K562 (cell line): ENCODE measurements around the gene PTPMT1. TPM values are rescaled to one million over a fixed set of nuclear protein-coding genes. Genes with fewer than 3 reads are reported as not detected.

ENCODE experiments used
- ATAC-seq: fragments of 200-7000 bp; cut with Tn5 transposase; 3 replicates; pipeline ENCODE4 v1.9.1; 2020; ENCODE audit warnings: moderate library complexity
- BruUV-seq: library from RNA; stranded (reverse); fragments of 400-500 nt; replicated peaks from 2 replicates; lab custom pipeline; 2021; lab: Mats Ljungman, UMichigan
- CTCF ChIA-PET: fragments of 300-600 bp; formaldehyde crosslinking; extraction: SDS; loops from one replicate; lab custom pipeline; 2021; ENCODE audit warnings: low intra/inter-chr PET ratio; lab: Yijun Ruan, JAX
- POLR2A ChIA-PET: fragments of 300-600, 350-650 bp; sonication (Branson Sonifier 250); formaldehyde crosslinking; extraction: SDS; loops from one replicate; lab custom pipeline; 2021; ENCODE audit warnings: antibody characterized with exemption, inconsistent platforms; lab: Yijun Ruan, JAX
- DNase-seq, 4 experiments: peaks; one replicate each; pipeline versions ENCODE4 v3.0.0 to v3.0.0-alpha.2; 2011 to 2018; ENCODE audit warnings: low spot score in 3 of 4, mixed read lengths in 3 of 4; ENCODE audit errors: extremely low read depth in 1 of 4
- FAIRE-seq: peaks from 2 replicates; lab custom pipeline; 2011; peaks lifted over from hg19 to GRCh38; lab: Jason Lieb, UNC
- H2AFZ ChIP-seq: 2 replicates; pipeline ENCODE4 v1.6.0; 2011; ENCODE audit warnings: low read depth, low read length, control low read depth, inconsistent platforms
- H3K27ac ChIP-seq: fragments of 200-600 bp; 3 replicates; pipeline ENCODE4 v1.8.0; 2011; ENCODE audit warnings: low read depth, mild to moderate bottlenecking, control low read depth, inconsistent platforms, low read length, moderate library complexity, mixed read lengths; ENCODE audit errors: extremely low read depth
- H3K27me3 ChIP-seq, 2 experiments: fragments of 300-600 bp in 1 of 2; 2 replicates in 1 of 2; 3 replicates in 1 of 2; pipeline versions ENCODE4 v1.6.0 to v1.8.0; 2011; ENCODE audit warnings: inconsistent platforms in 2 of 2, low read length in 2 of 2, mild to moderate bottlenecking in 1 of 2, mixed read lengths in 1 of 2, moderate library complexity in 1 of 2; ENCODE audit not compliant: control insufficient read depth in 2 of 2, insufficient read depth in 2 of 2
- H3K36me3 ChIP-seq: fragments of 300-600 bp; 3 replicates; pipeline ENCODE4 v1.8.0; 2011; ENCODE audit warnings: mild to moderate bottlenecking, low read length, inconsistent platforms; ENCODE audit not compliant: control insufficient read depth, insufficient read depth
- H3K4me1 ChIP-seq, 2 experiments: fragments of 200-600 bp in 1 of 2; replicated peaks in 1 of 2; 2 replicates in 1 of 2; 3 replicates in 1 of 2; pipeline versions ENCODE4 v1.5.1 to v1.8.0; 2011; ENCODE audit warnings: inconsistent platforms in 2 of 2, low read length in 2 of 2, mild to moderate bottlenecking in 1 of 2, mixed read lengths in 1 of 2, moderate library complexity in 1 of 2; ENCODE audit not compliant: control insufficient read depth in 2 of 2, insufficient read depth in 2 of 2
- H3K4me2 ChIP-seq: 2 replicates; pipeline ENCODE4 v1.6.1; 2011; ENCODE audit warnings: low read length, control low read depth, inconsistent platforms, mixed read lengths; ENCODE audit not compliant: insufficient read depth
- H3K4me3 ChIP-seq: fragments of 200-600 bp; sonication (generic), shearing (Covaris generic); 2 replicates; pipeline ENCODE4 v1.5.1; 2016; ENCODE audit warnings: control low read depth, inconsistent platforms
- H3K79me2 ChIP-seq: fragments of 200-600 bp; 3 replicates; pipeline ENCODE4 v1.8.0; 2011; ENCODE audit warnings: low read length, inconsistent platforms; ENCODE audit not compliant: control insufficient read depth, insufficient read depth
- H3K9ac ChIP-seq, 2 experiments: 2 replicates each; pipeline versions ENCODE4 v1.6.0 to v1.6.1; 2011; ENCODE audit warnings: low read depth in 2 of 2, low read length in 2 of 2, control low read depth in 1 of 2, inconsistent platforms in 1 of 2, mild to moderate bottlenecking in 1 of 2, mixed read lengths in 1 of 2; ENCODE audit not compliant: insufficient read depth in 1 of 2
- H3K9me1 ChIP-seq: one replicate; pipeline ENCODE4 v1.6.0; 2011; ENCODE audit warnings: inconsistent platforms, mild to moderate bottlenecking, low read length, moderate library complexity; ENCODE audit not compliant: control insufficient read depth, insufficient read depth
- H3K9me3 ChIP-seq: replicated peaks from 2 replicates; pipeline ENCODE4 v1.5.1; 2011; ENCODE audit warnings: low read depth, low read length, inconsistent platforms; ENCODE audit not compliant: control insufficient read depth, insufficient read depth
- H4K20me1 ChIP-seq: replicated peaks from 2 replicates; pipeline ENCODE4 v1.6.1; 2011; ENCODE audit warnings: low read length, inconsistent platforms, mixed read lengths; ENCODE audit not compliant: control insufficient read depth, insufficient read depth
- JUNB ChIP-seq: fragments of 450-650 bp; formaldehyde crosslinking; conservative IDR thresholded peaks from 2 replicates; pipeline ENCODE4 v1.4.0; 2020; ENCODE audit warnings: mild to moderate bottlenecking
- MTF1 ChIP-seq: fragments of 250-450 bp; sonication (Bioruptor Pico); IDR thresholded peaks from 2 replicates; pipeline ENCODE4 v1.9.0; 2021; ENCODE audit warnings: moderate library complexity, mild to moderate bottlenecking, inconsistent platforms, borderline replicate concordance
- NFE2 ChIP-seq: IDR thresholded peaks from 2 replicates; pipeline ENCODE4 v1.6.1; 2014; ENCODE audit warnings: antibody characterized with exemption, low read depth
- NR2C2 ChIP-seq, 2 experiments: fragments of 200-800 bp in 1 of 2; sonication (Bioruptor generic) in 1 of 2; sonication (generic) in 1 of 2; formaldehyde crosslinking in 1 of 2; IDR thresholded peaks; 2 replicates each; pipeline versions ENCODE4 v1.6.1 to v1.8.0; 2016 to 2022; ENCODE audit warnings: mild to moderate bottlenecking in 1 of 2, missing compliant biosample characterization in 1 of 2, missing genetic modification characterization in 1 of 2, missing genetic modification reagents in 1 of 2
- PHF20 ChIP-seq: fragments of 450-650 bp; IDR thresholded peaks from 2 replicates; pipeline ENCODE4 v1.6.1; 2018; ENCODE audit not compliant: partially characterized antibody
- SIN3B ChIP-seq: fragments of 450-650 bp; IDR thresholded peaks from 2 replicates; pipeline ENCODE4 v1.6.1; 2017; ENCODE audit warnings: low read depth, mild to moderate bottlenecking, moderate library complexity
- SRSF9 ChIP-seq: fragments of 200-400 bp; formaldehyde crosslinking; IDR thresholded peaks from 2 replicates; pipeline ENCODE4 v1.6.1; 2017; ENCODE audit warnings: low read depth, low read length, borderline replicate concordance
- XRCC4 ChIP-seq: IDR thresholded peaks from one replicate; pipeline ENCODE4 v1.6.1; 2011; ENCODE audit not compliant: insufficient read depth, insufficient read length; ENCODE audit errors: extremely low read depth
- ZNF184 ChIP-seq: sonication (generic); formaldehyde crosslinking; IDR thresholded peaks from 2 replicates; pipeline ENCODE4 v1.5.0; 2020; ENCODE audit warnings: missing genetic modification reagents
- ZNF253 ChIP-seq: fragments of 250-450 bp; sonication (Bioruptor Pico); conservative IDR thresholded peaks from 2 replicates; pipeline ENCODE4 v1.6.1; 2021; ENCODE audit warnings: mild to moderate bottlenecking
- WGBS: fragments of 100-300 bp; shearing (Covaris generic); methylation state at CpG from one replicate; pipeline ENCODE4 v1.1.6; 2016; ENCODE audit warnings: low coverage, mixed read lengths; ENCODE audit not compliant: insufficient coverage; ENCODE audit errors: missing lambda C conversion rate; 5-methylcytosine and 5-hydroxymethylcytosine counted together
- in situ Hi-C: fragments of 300-500 bp; cut with MboI; formaldehyde crosslinking; loops from 4 replicates; pipeline ENCODE4 v1.15.0; 2018; ENCODE audit warnings: inconsistent platforms, mixed read lengths
- intact Hi-C: fragments of 100-400 bp; cut with micrococcal nuclease; formaldehyde crosslinking; loops from 2 replicates; pipeline ENCODE4 v1.14.2; 2022
- polyA plus RNA-seq, 8 experiments: library from polyadenylated mRNA; depleted of rRNA in 4 of 8; stranded (reverse) in 5 of 8; unstranded in 3 of 8; fragments of >200 nt; fragmentation: Nextera tagmentation in 2 of 8; fragmentation: Illumina TruSeq in 1 of 8; extraction: Ambion mirVana in 2 of 8; extraction: Trizol in 1 of 8; gene quantifications; 2 replicates each; pipeline versions ENCODE4 v1.2.1 to v1.2.3, GENCODE V29; 2011 to 2014; ENCODE audit warnings: inconsistent platforms in 1 of 8, missing spikeins in 1 of 8
- total RNA-seq, 7 experiments: library from RNA; depleted of rRNA in 6 of 7; stranded (reverse); fragments of >200 nt in 6 of 7; fragmentation: Illumina TruSeq in 2 of 7; extraction: Trizol in 2 of 7; gene quantifications; 2 replicates each; pipeline versions ENCODE4 v1.2.1 to v1.2.3, GENCODE V29; 2011 to 2021; ENCODE audit warnings: low replicate concordance in 1 of 7
- TF ChIP-seq, protein P1 (sequence below): fragments of 250-450 bp; sonication (Bioruptor Pico); IDR thresholded peaks from 2 replicates; pipeline ENCODE4 v1.5.0; 2020; ENCODE audit warnings: mild to moderate bottlenecking

Gene PTPMT1
- total and polyA plus RNA-seq, 9 of the 15 experiments (the other 6 are each of a cell fraction or from before 2014, with no cell fraction given) = 10.4 to 140 (median 67.2) TPM

DNA sequence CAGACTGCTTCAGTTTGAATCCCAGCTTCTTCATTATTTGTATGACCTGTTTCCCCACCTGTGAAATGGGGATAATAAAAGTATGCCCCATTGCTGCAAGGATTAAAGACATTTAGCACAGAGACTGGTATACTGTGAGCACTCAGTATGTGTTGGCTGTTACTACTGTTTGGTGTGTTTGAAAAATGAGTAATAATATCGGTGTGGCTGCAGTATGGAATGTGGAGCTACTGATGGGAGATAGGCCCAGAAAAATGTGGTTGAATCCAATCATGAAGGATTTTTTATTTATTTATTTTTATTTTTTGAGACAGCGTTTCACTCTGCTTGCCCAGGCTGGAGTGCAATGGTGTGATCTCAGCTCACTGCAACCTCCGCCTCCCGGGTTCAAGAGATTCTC is 37.9 kb downstream of the PTPMT1 start:
- no peak overlapping the region for H3K9ac ChIP-seq
- H3K36me3 ChIP-seq = no peaks in the 10 kb centered on the region
- H3K27ac ChIP-seq = no peak overlapping the region
- no peak for ATAC-seq
- intact Hi-C loops = no loop called here
- TF ChIP-seq JUNB (no peak), NFE2 (no peak), SRSF9 (no peak), ZNF253 (CRISPR knock-in tag) (no peak), NR2C2 (CRISPR knock-in tag; IDR thresholded peaks at IDR 0.05) (no peak), NR2C2 (tag; IDR thresholded peaks at IDR 0.05) (no peak), ZNF184 (CRISPR knock-in tag) (no peak), SIN3B (no peak), XRCC4 (no peak), PHF20 (no peak), MTF1 (CRISPR knock-in tag) (no peak)
- TF ChIP-seq, protein P1, sequence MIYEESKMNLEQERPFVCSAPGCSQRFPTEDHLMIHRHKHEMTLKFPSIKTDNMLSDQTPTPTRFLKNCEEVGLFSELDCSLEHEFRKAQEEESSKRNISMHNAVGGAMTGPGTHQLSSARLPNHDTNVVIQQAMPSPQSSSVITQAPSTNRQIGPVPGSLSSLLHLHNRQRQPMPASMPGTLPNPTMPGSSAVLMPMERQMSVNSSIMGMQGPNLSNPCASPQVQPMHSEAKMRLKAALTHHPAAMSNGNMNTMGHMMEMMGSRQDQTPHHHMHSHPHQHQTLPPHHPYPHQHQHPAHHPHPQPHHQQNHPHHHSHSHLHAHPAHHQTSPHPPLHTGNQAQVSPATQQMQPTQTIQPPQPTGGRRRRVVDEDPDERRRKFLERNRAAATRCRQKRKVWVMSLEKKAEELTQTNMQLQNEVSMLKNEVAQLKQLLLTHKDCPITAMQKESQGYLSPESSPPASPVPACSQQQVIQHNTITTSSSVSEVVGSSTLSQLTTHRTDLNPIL = no peak
- TF ChIP-seq, all 486 proteins: peak for 0
- 2% methylated on average over 4 of the region's 4 CpGs for WGBS
- no TSS peak for BruUV-seq
- peaks cover 4% of the 10 kb centered on the region for H3K9me1 ChIP-seq
- peaks cover 4 to 15% of the 10 kb centered on the region in 2 experiments; a peak in 3 of 5 replicates for H3K4me1 ChIP-seq
- H3K4me2 ChIP-seq = no peak overlapping the region
- in situ Hi-C loops = no loop called here
- POLR2A ChIA-PET = interaction anchor here (0.8 to 1.0 kb wide), 2 partner anchors 15 to 37 kb away, joined by 4 to 5 read pairs; no protein-coding TSS in a partner anchor
- no peaks in the 10 kb centered on the region for H3K79me2 ChIP-seq
- CTCF ChIA-PET = no interaction called here
- peaks cover 27 to 36% of the 10 kb centered on the region in 2 experiments for H3K27me3 ChIP-seq
- no peak overlapping the region for H3K4me3 ChIP-seq
- no peak for DNase-seq
- H2AFZ ChIP-seq = no peak overlapping the region
- no peak for FAIRE-seq
- peaks cover 6% of the 10 kb centered on the region for H4K20me1 ChIP-seq
- H3K9me3 ChIP-seq = no peaks in the 10 kb centered on the region
